Breast epithelium (tissue), 4 donors: ENCODE data around the gene FAM131C. TPM values are rescaled to one million over a fixed set of nuclear protein-coding genes. Genes with fewer than 3 reads are reported as not detected.

ENCODE experiments used
- DNase-seq, 2 donors: peaks; one replicate each; pipeline ENCODE4 v3.0.0-alpha.2; 2019; ENCODE audit warnings: low spot score in 2 of 2
- H3K27ac ChIP-seq, 2 donors: fragments of 200-600 bp; sonication (generic) in 1 of 2; one replicate each; pipeline ENCODE4 v1.5.1; 2016 to 2019; ENCODE audit warnings: mild to moderate bottlenecking in 1 of 2
- H3K27me3 ChIP-seq, 2 donors: fragments of 200-600 bp; sonication (generic) in 1 of 2; one replicate each; pipeline versions ENCODE4 v1.5.1 to v1.6.0; 2017 to 2019; ENCODE audit warnings: control low read depth in 1 of 2, mild to moderate bottlenecking in 1 of 2
- H3K36me3 ChIP-seq: fragments of 200-600 bp; one replicate; pipeline ENCODE4 v1.5.1; 2019
- H3K4me1 ChIP-seq, 2 donors: fragments of 200-600 bp; sonication (generic); one replicate each; pipeline ENCODE4 v1.5.1; 2016 to 2019; ENCODE audit warnings: control low read depth in 1 of 2
- H3K4me3 ChIP-seq, 3 donors: fragments of 200-600 bp; sonication (generic); 1 replicate in 2 of 3; 2 replicates in 1 of 3; pipeline ENCODE4 v1.5.1; 2016 to 2019; ENCODE audit warnings: mild to moderate bottlenecking in 3 of 3, moderate library complexity in 2 of 3
- H3K9me3 ChIP-seq, 2 donors: fragments of 200-600 bp; sonication (generic) in 1 of 2; one replicate each; pipeline ENCODE4 v1.5.1; 2016 to 2019; ENCODE audit warnings: control low read depth in 1 of 2
- POLR2A ChIP-seq: fragments of 450-650 bp; IDR thresholded peaks from one replicate; pipeline ENCODE4 v1.6.1; 2016; ENCODE audit warnings: antibody characterized with exemption, mild to moderate bottlenecking, moderate library complexity
- POLR2AphosphoS5 ChIP-seq, 3 donors: sonication (generic); formaldehyde crosslinking; IDR thresholded peaks; one replicate each; pipeline ENCODE4 v1.6.1; 2017; ENCODE audit warnings: antibody characterized with exemption in 3 of 3
- intact Hi-C: fragments of 100-400 bp; cut with DNase I; formaldehyde crosslinking; loops from one replicate; pipeline ENCODE4 v1.15.1; 2023; ENCODE audit warnings: low total_unique reads
- total RNA-seq, 3 donors: library from RNA; depleted of rRNA; stranded (reverse); fragments of >200 nt; gene quantifications; one replicate each; pipeline ENCODE4 v1.1.0, GENCODE V29; 2016
- TF ChIP-seq, protein P1 (sequence below), 3 donors: fragments of 450-650 bp; IDR thresholded peaks; one replicate each; pipeline ENCODE4 v1.5.1; 2016 to 2017; ENCODE audit warnings: antibody characterized with exemption in 3 of 3, mild to moderate bottlenecking in 3 of 3, moderate library complexity in 3 of 3

Gene FAM131C
- total RNA-seq, 3 donors from 2014 or later: not detected

DNA sequence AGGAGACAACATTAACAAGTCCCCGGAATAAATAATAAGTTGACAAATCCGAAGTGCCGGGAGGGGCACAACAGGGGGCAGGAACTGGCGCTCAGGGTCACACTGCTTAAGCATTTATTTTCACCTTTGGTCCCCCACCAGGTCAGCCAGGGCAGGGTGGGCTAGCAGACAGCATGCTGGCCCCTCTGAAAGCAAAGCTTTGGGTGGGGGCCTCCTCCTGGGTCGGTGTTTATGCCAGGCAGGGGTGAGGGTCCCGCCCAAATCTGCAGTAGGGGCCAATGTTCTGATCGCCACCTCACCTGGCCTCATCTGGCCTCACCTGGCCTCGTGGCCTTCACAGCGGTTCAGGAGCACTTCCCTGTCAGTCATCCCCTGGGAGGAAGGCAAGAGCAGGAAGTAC, 8.2 kb upstream of the FAM131C start:
- no peaks in the 10 kb centered on the region for H3K4me1 ChIP-seq
- intact Hi-C loops: loop anchor here (2.0 kb wide), 1 partner anchor 103 kb away; no protein-coding TSS in a partner anchor
- H3K4me3 ChIP-seq: no peak overlapping the region
- no peaks in the 10 kb centered on the region for H3K36me3 ChIP-seq
- no peak for TF ChIP-seq POLR2AphosphoS5 (IDR thresholded peaks at IDR 0.05)
- no peak for TF ChIP-seq POLR2A
- TF ChIP-seq, protein P1, sequence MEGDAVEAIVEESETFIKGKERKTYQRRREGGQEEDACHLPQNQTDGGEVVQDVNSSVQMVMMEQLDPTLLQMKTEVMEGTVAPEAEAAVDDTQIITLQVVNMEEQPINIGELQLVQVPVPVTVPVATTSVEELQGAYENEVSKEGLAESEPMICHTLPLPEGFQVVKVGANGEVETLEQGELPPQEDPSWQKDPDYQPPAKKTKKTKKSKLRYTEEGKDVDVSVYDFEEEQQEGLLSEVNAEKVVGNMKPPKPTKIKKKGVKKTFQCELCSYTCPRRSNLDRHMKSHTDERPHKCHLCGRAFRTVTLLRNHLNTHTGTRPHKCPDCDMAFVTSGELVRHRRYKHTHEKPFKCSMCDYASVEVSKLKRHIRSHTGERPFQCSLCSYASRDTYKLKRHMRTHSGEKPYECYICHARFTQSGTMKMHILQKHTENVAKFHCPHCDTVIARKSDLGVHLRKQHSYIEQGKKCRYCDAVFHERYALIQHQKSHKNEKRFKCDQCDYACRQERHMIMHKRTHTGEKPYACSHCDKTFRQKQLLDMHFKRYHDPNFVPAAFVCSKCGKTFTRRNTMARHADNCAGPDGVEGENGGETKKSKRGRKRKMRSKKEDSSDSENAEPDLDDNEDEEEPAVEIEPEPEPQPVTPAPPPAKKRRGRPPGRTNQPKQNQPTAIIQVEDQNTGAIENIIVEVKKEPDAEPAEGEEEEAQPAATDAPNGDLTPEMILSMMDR (IDR thresholded peaks at IDR 0.05): no peak
- H3K27me3 ChIP-seq: no peaks in the 10 kb centered on the region
- no peak overlapping the region for H3K27ac ChIP-seq
- H3K9me3 ChIP-seq: no peaks in the 10 kb centered on the region
- no peak for DNase-seq

DNA sequence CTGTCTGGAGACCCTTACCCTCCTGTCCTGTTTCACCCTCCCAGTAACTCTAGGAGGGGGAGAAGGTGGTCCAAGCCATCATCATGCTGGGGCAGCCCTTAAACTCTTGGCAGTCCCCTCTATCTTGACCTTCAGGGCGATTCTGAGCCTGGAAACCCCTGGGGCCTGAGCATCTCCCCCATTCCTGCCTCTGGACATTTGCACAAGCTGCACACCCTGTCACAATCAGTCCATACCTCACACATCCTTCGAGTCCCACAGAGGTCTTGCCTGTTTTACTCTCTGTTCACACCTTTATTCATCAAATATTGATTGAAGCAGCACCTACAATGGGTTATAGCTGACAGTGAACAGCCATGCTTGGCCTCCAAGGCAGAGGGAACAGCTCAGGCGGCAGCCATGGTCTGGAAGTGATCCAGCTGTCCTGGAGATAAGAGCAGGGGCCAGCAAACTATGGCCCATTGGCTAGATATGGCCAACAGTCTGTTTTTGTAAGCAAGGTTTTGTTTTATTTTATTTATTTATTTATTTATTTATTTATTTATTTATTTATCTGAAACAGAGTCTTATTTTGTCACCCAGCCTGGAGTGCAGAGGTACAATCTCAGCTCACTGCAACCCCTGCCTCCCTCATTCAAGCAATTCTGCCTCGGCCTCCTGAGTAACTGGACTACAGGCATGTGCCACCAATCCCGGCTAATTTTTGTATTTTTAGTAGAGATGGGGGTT, 7.1 kb upstream of the FAM131C start:
- TF ChIP-seq, protein P1 (IDR thresholded peaks at IDR 0.05): no peak
- no peak for TF ChIP-seq POLR2A
- TF ChIP-seq POLR2AphosphoS5 (IDR thresholded peaks at IDR 0.05): no peak
- Histone ChIP-seq H3K36me3 (no peaks in the 10 kb centered on the region), H3K27me3 (no peaks in the 10 kb centered on the region), H3K27ac (no peak overlapping the region), H3K9me3 (no peaks in the 10 kb centered on the region), H3K4me3 (no peak overlapping the region), H3K4me1 (no peaks in the 10 kb centered on the region)
- intact Hi-C loops: no loop called here
- no peak for DNase-seq

DNA sequence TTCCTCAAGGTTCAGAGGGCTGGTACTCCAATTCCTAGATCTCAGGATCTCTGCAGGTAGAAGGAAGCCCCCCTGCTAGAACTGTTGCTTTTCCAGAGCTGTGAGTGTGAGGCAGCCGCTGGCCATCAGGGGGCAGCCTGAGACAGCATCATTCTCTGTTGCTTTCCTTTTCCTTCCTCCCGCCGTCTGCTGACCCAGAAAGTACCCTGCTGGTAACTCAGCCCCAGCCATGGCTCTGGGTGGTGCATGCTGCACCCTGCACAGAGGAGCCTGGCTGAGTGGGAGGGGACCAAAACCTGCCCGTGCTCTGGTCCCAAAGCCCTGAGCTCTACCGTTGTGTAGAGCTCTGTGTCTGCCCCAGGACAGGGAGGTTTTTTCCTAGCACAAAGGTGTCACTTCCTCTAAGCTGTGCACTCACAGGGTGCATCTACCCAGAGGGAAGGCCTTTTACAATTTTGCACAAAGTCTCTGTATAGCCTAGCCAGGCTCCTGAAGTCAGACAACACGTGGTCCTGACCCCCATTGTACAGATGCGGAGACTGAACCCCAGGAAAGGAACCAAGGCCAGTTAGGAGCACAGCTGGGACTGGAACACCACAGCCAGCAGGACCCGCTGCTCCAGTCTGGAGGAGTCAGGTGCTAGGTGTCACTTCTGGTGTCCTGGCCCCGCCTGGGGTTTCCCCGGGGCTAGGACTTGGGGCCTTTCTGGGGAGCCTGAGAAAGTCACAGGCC, 5.6 kb upstream of the FAM131C start:
- H3K9me3 ChIP-seq: no peaks in the 10 kb centered on the region
- intact Hi-C loops: no loop called here
- H3K4me3 ChIP-seq: peak overlapping the region in 1 of 3 donors; percentile 21
- no peaks in the 10 kb centered on the region for H3K27me3 ChIP-seq
- TF ChIP-seq POLR2A (no peak), POLR2AphosphoS5 (IDR thresholded peaks at IDR 0.05) (peak; percentile 25 to 56 (median 30))
- TF ChIP-seq, protein P1 (IDR thresholded peaks at IDR 0.05): peak; percentile 91 to 97 (median 95)
- peaks cover 0 to 2% of the 10 kb centered on the region in 2 donors for H3K4me1 ChIP-seq
- no peaks in the 10 kb centered on the region for H3K36me3 ChIP-seq
- peak overlapping the region in 1 of 2 donors; percentile 1 for H3K27ac ChIP-seq
- DNase-seq: peak; percentile 69 to 82

DNA sequence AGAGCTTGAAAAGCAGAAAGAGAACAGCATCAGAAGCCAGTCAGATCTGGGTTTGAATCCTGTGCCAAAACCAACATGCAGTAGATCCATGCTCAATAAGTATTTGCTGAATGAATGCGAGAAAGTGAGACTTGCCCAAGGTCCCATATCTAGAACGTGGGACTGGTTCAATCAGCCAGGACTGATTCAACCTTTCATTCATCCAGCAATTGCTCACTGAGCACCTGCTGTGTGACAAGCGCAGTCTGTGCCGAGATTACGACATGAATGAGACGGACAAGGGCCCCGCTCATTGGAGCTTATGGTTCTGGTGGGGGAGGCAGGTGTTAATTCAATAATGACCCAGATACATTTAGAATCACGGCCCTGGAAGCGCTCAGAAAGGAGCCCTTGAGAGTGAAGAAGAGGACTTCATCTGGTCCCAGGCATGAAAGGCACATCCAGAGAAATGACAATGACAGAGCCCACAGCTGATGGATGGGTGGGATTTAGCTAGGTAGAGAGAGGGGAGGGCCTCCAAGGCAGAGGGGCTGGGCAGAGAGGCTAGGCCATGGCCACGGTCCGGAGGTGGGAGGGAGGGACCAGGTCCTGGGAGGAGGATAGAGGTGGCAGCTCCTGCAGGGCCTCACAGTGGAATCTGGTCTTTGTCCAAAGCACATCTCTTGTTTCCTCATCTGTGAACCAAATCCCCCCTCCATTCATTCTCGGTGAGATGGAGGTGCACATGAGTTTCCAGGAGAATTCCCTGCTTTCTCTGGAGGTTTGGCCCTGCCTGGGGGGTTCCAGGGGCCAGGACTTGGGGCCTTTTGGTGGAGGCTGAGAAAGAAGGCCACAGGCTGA, 4.2 kb upstream of the FAM131C start:
- Histone ChIP-seq H3K27ac (no peak overlapping the region), H3K36me3 (no peaks in the 10 kb centered on the region), H3K4me1 (peaks cover 3 to 7% of the 10 kb centered on the region in 2 donors), H3K27me3 (no peaks in the 10 kb centered on the region), H3K4me3 (no peak overlapping the region), H3K9me3 (no peaks in the 10 kb centered on the region)
- intact Hi-C loops: no loop called here
- TF ChIP-seq POLR2AphosphoS5 (IDR thresholded peaks at IDR 0.05): no peak
- TF ChIP-seq POLR2A: no peak
- TF ChIP-seq, protein P1 (IDR thresholded peaks at IDR 0.05): no peak
- no peak for DNase-seq
